Measurements from ENCODE around the gene PGRMC2.

PGRMC2 gene

GRCh38 chr4:128241425-128241913, 46.1 kb downstream of the PGRMC2 start:
- Histone ChIP-seq H3K4me3 (ENCODE audit: insufficient read depth in 1 of 2, low read depth in 1 of 2, low read length in 2 of 2) (peak overlapping the region in 1 of 2 experiments; percentile 8), H3K9ac (ENCODE audit: low read length) (peak overlapping the region; percentile 75), H3K4ac (ENCODE audit: low read depth in 1 of 2, low read length in 2 of 2) (no peak overlapping the region), H2BK12ac (ENCODE audit: low read length in 2 of 2) (no peak overlapping the region), H3K27ac (ENCODE audit: low read length, poor library complexity, severe bottlenecking) (peak overlapping the region; percentile 80), H2AFZ (ENCODE audit: low read depth, low read length) (peak overlapping the region; percentile 67), H4K91ac (ENCODE audit: low read length) (no peak overlapping the region), H2BK15ac (ENCODE audit: low read depth, poor library complexity, severe bottlenecking) (no peak overlapping the region), H3K4me2 (ENCODE audit: low read length, poor library complexity, severe bottlenecking) (no peak overlapping the region), H3K79me1 (replicated peaks; ENCODE audit: low read length, poor library complexity, severe bottlenecking) (peaks cover 2% of the 10 kb centered on the region), H3K18ac (ENCODE audit: low read depth in 1 of 2, low read length in 2 of 2) (peak overlapping the region in 1 of 2 experiments; percentile 24), H3K4me1 (ENCODE audit: control insufficient read depth, insufficient read depth, low read depth, low read length) (peaks cover 12% of the 10 kb centered on the region), H3K9me3 (ENCODE audit: control insufficient read depth, low read length) (no peaks in the 10 kb centered on the region), H3K36me3 (ENCODE audit: control insufficient read depth in 1 of 2, insufficient read depth in 2 of 2, low read depth in 1 of 2, low read length in 2 of 2) (no peaks in the 10 kb centered on the region), H4K8ac (ENCODE audit: low read length) (peak overlapping the region; percentile 5), H3K23ac (ENCODE audit: low read length in 2 of 2) (no peak overlapping the region), H2BK120ac (ENCODE audit: low read depth, low read length) (no peak overlapping the region), H2AK5ac (ENCODE audit: low read length, severe bottlenecking) (peak overlapping the region; percentile 45), H2BK5ac (ENCODE audit: low read depth, low read length, poor library complexity, severe bottlenecking) (no peak overlapping the region), H3K14ac (ENCODE audit: low read length in 2 of 2) (no peak overlapping the region), H3K27me3 (ENCODE audit: control insufficient read depth in 1 of 2, insufficient read depth in 1 of 2, low read length in 2 of 2) (no peaks in the 10 kb centered on the region)
- peak; percentile 92 for DNase-seq
- 23% methylated on average over 3 of the region's 3 CpGs for WGBS

DNA sequence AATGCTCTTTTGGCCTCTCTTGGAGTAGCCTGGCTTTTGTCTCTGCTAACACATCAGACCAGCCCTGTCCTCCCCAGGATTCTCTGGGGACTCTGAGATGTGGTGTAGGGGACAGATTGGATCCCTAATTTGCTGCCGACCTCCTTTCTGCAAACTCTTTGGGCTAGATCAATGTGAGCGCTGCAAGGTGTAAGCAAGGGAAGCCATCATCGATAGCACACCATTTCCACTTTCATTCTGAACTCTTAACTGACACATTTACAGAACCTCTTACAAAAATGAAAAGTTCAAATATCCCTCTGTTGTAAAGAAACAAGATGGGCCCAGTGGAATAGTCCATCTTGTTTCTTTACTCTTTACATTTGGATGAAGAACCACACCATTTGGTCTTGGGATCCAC, 46.6 kb downstream of the PGRMC2 start:
- H2BK5ac ChIP-seq (ENCODE audit: low read depth, low read length, poor library complexity, severe bottlenecking) = no peak overlapping the region
- no peak overlapping the region for H3K4me2 ChIP-seq (ENCODE audit: low read length, poor library complexity, severe bottlenecking)
- H4K8ac ChIP-seq (ENCODE audit: low read length) = peak overlapping the region; percentile 5
- H3K79me1 ChIP-seq (replicated peaks; ENCODE audit: low read length, poor library complexity, severe bottlenecking) = peaks cover 2% of the 10 kb centered on the region
- H3K23ac ChIP-seq (ENCODE audit: low read length in 2 of 2) = no peak overlapping the region
- DNase-seq = no peak
- peaks cover 12% of the 10 kb centered on the region for H3K4me1 ChIP-seq (ENCODE audit: control insufficient read depth, insufficient read depth, low read depth, low read length)
- H3K9me3 ChIP-seq (ENCODE audit: control insufficient read depth, low read length) = no peaks in the 10 kb centered on the region
- H3K9ac ChIP-seq (ENCODE audit: low read length) = peak overlapping the region; percentile 75
- no peak overlapping the region for H2BK12ac ChIP-seq (ENCODE audit: low read length in 2 of 2)
- H3K27ac ChIP-seq (ENCODE audit: low read length, poor library complexity, severe bottlenecking) = peak overlapping the region; percentile 80
- H3K36me3 ChIP-seq (ENCODE audit: control insufficient read depth in 1 of 2, insufficient read depth in 2 of 2, low read depth in 1 of 2, low read length in 2 of 2) = no peaks in the 10 kb centered on the region
- no peak overlapping the region for H3K18ac ChIP-seq (ENCODE audit: low read depth in 1 of 2, low read length in 2 of 2)
- H2BK120ac ChIP-seq (ENCODE audit: low read depth, low read length) = no peak overlapping the region
- no peak overlapping the region for H4K91ac ChIP-seq (ENCODE audit: low read length)
- H3K14ac ChIP-seq (ENCODE audit: low read length in 2 of 2) = no peak overlapping the region
- peak overlapping the region; percentile 55 for H2AK5ac ChIP-seq (ENCODE audit: low read length, severe bottlenecking)
- no peak overlapping the region for H2BK15ac ChIP-seq (ENCODE audit: low read depth, poor library complexity, severe bottlenecking)
- H3K27me3 ChIP-seq (ENCODE audit: control insufficient read depth in 1 of 2, insufficient read depth in 1 of 2, low read length in 2 of 2) = no peaks in the 10 kb centered on the region
- H3K4me3 ChIP-seq (ENCODE audit: insufficient read depth in 1 of 2, low read depth in 1 of 2, low read length in 2 of 2) = peak overlapping the region in 1 of 2 experiments; percentile 8
- no peak overlapping the region for H2AFZ ChIP-seq (ENCODE audit: low read depth, low read length)
- WGBS = 93% methylated on average over 3 of the region's 3 CpGs
- no peak overlapping the region for H3K4ac ChIP-seq (ENCODE audit: low read depth in 1 of 2, low read length in 2 of 2)

GRCh38 chr4:128234836-128235235, 52.8 kb downstream of the PGRMC2 start:
- Histone ChIP-seq H3K9me3 (ENCODE audit: control insufficient read depth, low read length) (no peaks in the 10 kb centered on the region), H3K4me1 (ENCODE audit: control insufficient read depth, insufficient read depth, low read depth, low read length) (no peaks in the 10 kb centered on the region), H3K4me2 (ENCODE audit: low read length, poor library complexity, severe bottlenecking) (no peak overlapping the region), H3K27me3 (ENCODE audit: control insufficient read depth in 1 of 2, insufficient read depth in 1 of 2, low read length in 2 of 2) (no peaks in the 10 kb centered on the region), H2BK120ac (ENCODE audit: low read depth, low read length) (no peak overlapping the region), H2BK5ac (ENCODE audit: low read depth, low read length, poor library complexity, severe bottlenecking) (no peak overlapping the region), H3K18ac (ENCODE audit: low read depth in 1 of 2, low read length in 2 of 2) (no peak overlapping the region), H3K79me1 (replicated peaks; ENCODE audit: low read length, poor library complexity, severe bottlenecking) (no peaks in the 10 kb centered on the region), H3K4me3 (ENCODE audit: insufficient read depth in 1 of 2, low read depth in 1 of 2, low read length in 2 of 2) (no peak overlapping the region), H3K9ac (ENCODE audit: low read length) (no peak overlapping the region), H4K91ac (ENCODE audit: low read length) (no peak overlapping the region), H2BK12ac (ENCODE audit: low read length in 2 of 2) (no peak overlapping the region), H2AFZ (ENCODE audit: low read depth, low read length) (no peak overlapping the region), H3K4ac (ENCODE audit: low read depth in 1 of 2, low read length in 2 of 2) (no peak overlapping the region), H3K14ac (ENCODE audit: low read length in 2 of 2) (no peak overlapping the region), H3K27ac (ENCODE audit: low read length, poor library complexity, severe bottlenecking) (no peak overlapping the region), H3K36me3 (ENCODE audit: control insufficient read depth in 1 of 2, insufficient read depth in 2 of 2, low read depth in 1 of 2, low read length in 2 of 2) (no peaks in the 10 kb centered on the region), H2AK5ac (ENCODE audit: low read length, severe bottlenecking) (peak overlapping the region; percentile 35), H3K23ac (ENCODE audit: low read length in 2 of 2) (no peak overlapping the region), H4K8ac (ENCODE audit: low read length) (no peak overlapping the region), H2BK15ac (ENCODE audit: low read depth, poor library complexity, severe bottlenecking) (no peak overlapping the region)
- 98% methylated on average over 3 of the region's 3 CpGs for WGBS
- no peak for DNase-seq

DNA sequence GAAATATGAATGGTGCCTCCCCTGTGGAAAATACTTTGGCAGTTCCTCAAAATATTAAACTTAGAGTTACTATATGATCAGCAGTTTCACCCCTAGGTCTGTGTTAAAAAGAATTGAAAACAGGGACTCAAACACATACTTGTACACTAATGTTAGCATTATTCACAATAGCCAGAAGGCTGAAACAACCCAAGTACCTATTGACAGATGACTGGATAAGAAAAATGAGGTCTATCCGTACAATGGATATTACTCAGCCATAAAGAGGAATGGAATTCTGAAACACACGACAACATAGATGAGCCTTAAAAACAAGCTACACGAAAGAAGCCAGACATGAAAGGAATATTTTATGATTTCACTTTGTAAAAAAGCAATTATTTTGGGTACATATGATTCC, 54.9 kb downstream of the PGRMC2 start:
- Histone ChIP-seq H3K9ac (ENCODE audit: low read length) (no peak overlapping the region), H3K36me3 (ENCODE audit: control insufficient read depth in 1 of 2, insufficient read depth in 2 of 2, low read depth in 1 of 2, low read length in 2 of 2) (no peaks in the 10 kb centered on the region), H3K4me1 (ENCODE audit: control insufficient read depth, insufficient read depth, low read depth, low read length) (peaks cover 4% of the 10 kb centered on the region), H3K9me3 (ENCODE audit: control insufficient read depth, low read length) (no peaks in the 10 kb centered on the region), H2BK120ac (ENCODE audit: low read depth, low read length) (no peak overlapping the region), H3K14ac (ENCODE audit: low read length in 2 of 2) (no peak overlapping the region), H2BK12ac (ENCODE audit: low read length in 2 of 2) (no peak overlapping the region), H2AK5ac (ENCODE audit: low read length, severe bottlenecking) (no peak overlapping the region), H3K23ac (ENCODE audit: low read length in 2 of 2) (no peak overlapping the region), H3K27ac (ENCODE audit: low read length, poor library complexity, severe bottlenecking) (no peak overlapping the region), H3K27me3 (ENCODE audit: control insufficient read depth in 1 of 2, insufficient read depth in 1 of 2, low read length in 2 of 2) (no peaks in the 10 kb centered on the region), H2AFZ (ENCODE audit: low read depth, low read length) (no peak overlapping the region), H4K8ac (ENCODE audit: low read length) (no peak overlapping the region), H4K91ac (ENCODE audit: low read length) (no peak overlapping the region), H3K4me3 (ENCODE audit: insufficient read depth in 1 of 2, low read depth in 1 of 2, low read length in 2 of 2) (no peak overlapping the region), H3K4me2 (ENCODE audit: low read length, poor library complexity, severe bottlenecking) (no peak overlapping the region), H3K4ac (ENCODE audit: low read depth in 1 of 2, low read length in 2 of 2) (no peak overlapping the region), H2BK5ac (ENCODE audit: low read depth, low read length, poor library complexity, severe bottlenecking) (no peak overlapping the region), H3K79me1 (replicated peaks; ENCODE audit: low read length, poor library complexity, severe bottlenecking) (no peaks in the 10 kb centered on the region), H2BK15ac (ENCODE audit: low read depth, poor library complexity, severe bottlenecking) (no peak overlapping the region), H3K18ac (ENCODE audit: low read depth in 1 of 2, low read length in 2 of 2) (no peak overlapping the region)
- 100% methylated on average over 2 of the region's 3 CpGs for WGBS
- DNase-seq = no peak
